HepG2 (cell line): ENCODE data around the gene ANKRD40. TPM values are rescaled to one million over a fixed set of nuclear protein-coding genes. Genes with fewer than 3 reads are reported as not detected.

ENCODE experiments used
- ATAC-seq: fragments of 200-7000 bp; cut with Tn5 transposase; 3 replicates; pipeline ENCODE4 v1.9.1; 2020; ENCODE audit warnings: mild to moderate bottlenecking, moderate library complexity
- BruUV-seq: library from RNA; stranded (reverse); fragments of 400-500 nt; replicated peaks from 2 replicates; lab custom pipeline; 2021; lab: Mats Ljungman, UMichigan
- CTCF ChIA-PET: fragments of 300-600 bp; formaldehyde crosslinking; extraction: SDS; loops from one replicate; lab custom pipeline; 2021; ENCODE audit warnings: low total read pairs, inconsistent platforms, low intra/inter-chr PET ratio; lab: Yijun Ruan, JAX
- POLR2A ChIA-PET: fragments of 350-600 bp; sonication (Branson Sonifier 250); formaldehyde crosslinking; loops from one replicate; lab custom pipeline; 2020; ENCODE audit warnings: antibody characterized with exemption, inconsistent platforms; lab: Yijun Ruan, JAX
- DNase-seq: peaks from one replicate; pipeline ENCODE4 v3.0.0-alpha.2; 2015; ENCODE audit warnings: low spot score
- FAIRE-seq: peaks from 3 replicates; lab custom pipeline; 2011; peaks lifted over from hg19 to GRCh38; lab: Jason Lieb, UNC
- H2AFZ ChIP-seq: one replicate; pipeline ENCODE4 v1.6.1; 2011; ENCODE audit warnings: low read length, inconsistent platforms
- H3K27ac ChIP-seq: fragments of 300-600 bp; 3 replicates; pipeline ENCODE4 v1.8.0; 2011; ENCODE audit warnings: mixed run types, mild to moderate bottlenecking, mixed read lengths, low read length, inconsistent platforms; ENCODE audit not compliant: insufficient read depth; ENCODE audit errors: extremely low read length
- H3K27me3 ChIP-seq, 2 experiments: fragments of 200-600 bp in 1 of 2; 2 replicates in 1 of 2; 3 replicates in 1 of 2; pipeline versions ENCODE4 v1.6.0 to v1.8.0; 2011; ENCODE audit warnings: low read length in 2 of 2, mild to moderate bottlenecking in 2 of 2, moderate library complexity in 2 of 2, inconsistent platforms in 1 of 2; ENCODE audit not compliant: insufficient read depth in 2 of 2, control insufficient read depth in 1 of 2
- H3K36me3 ChIP-seq, 2 experiments: fragments of 200-600 bp in 1 of 2; replicated peaks in 1 of 2; 2 replicates in 1 of 2; 3 replicates in 1 of 2; pipeline versions ENCODE4 v1.5.1 to v1.8.0; 2011; ENCODE audit warnings: low read length in 2 of 2, inconsistent platforms in 1 of 2; ENCODE audit not compliant: insufficient read depth in 2 of 2, control insufficient read depth in 1 of 2
- H3K4me1 ChIP-seq: 2 replicates; pipeline ENCODE4 v1.5.1; 2012; ENCODE audit warnings: low read length, inconsistent platforms; ENCODE audit not compliant: insufficient read depth
- H3K4me2 ChIP-seq: 2 replicates; pipeline ENCODE4 v1.6.0; 2011; ENCODE audit warnings: low read depth, low read length, inconsistent platforms
- H3K4me3 ChIP-seq, 3 experiments: fragments of 200-600 bp in 1 of 3; sonication (generic), shearing (Covaris generic) in 1 of 3; replicated peaks in 1 of 3; 2 replicates each; pipeline ENCODE4 v1.5.1; 2011 to 2016; ENCODE audit warnings: low read length in 3 of 3, inconsistent platforms in 2 of 3, low read depth in 2 of 3, mild to moderate bottlenecking in 2 of 3, control low read depth in 1 of 3, mixed read lengths in 1 of 3; ENCODE audit not compliant: insufficient read depth in 1 of 3
- H3K79me2 ChIP-seq: one replicate; pipeline ENCODE4 v1.6.1; 2011; ENCODE audit warnings: low read length, inconsistent platforms; ENCODE audit not compliant: insufficient read depth
- H3K9ac ChIP-seq: 2 replicates; pipeline ENCODE4 v1.6.0; 2011; ENCODE audit warnings: mild to moderate bottlenecking, low read depth, low read length, inconsistent platforms; ENCODE audit not compliant: insufficient read depth
- H3K9me3 ChIP-seq: 2 replicates; pipeline ENCODE4 v1.5.1; 2012; ENCODE audit warnings: mild to moderate bottlenecking, low read length
- H4K20me1 ChIP-seq: 2 replicates; pipeline ENCODE4 v1.6.0; 2011; ENCODE audit warnings: inconsistent platforms, mild to moderate bottlenecking, low read length, moderate library complexity; ENCODE audit not compliant: insufficient read depth
- MED1 ChIP-seq: sonication (generic); formaldehyde crosslinking; IDR thresholded peaks from 2 replicates; pipeline ENCODE4 v1.4.0; 2020; ENCODE audit warnings: missing genetic modification reagents
- MXD3 ChIP-seq: IDR thresholded peaks from 2 replicates; pipeline ENCODE4 v1.6.1; 2016; ENCODE audit warnings: mild to moderate bottlenecking, missing biosample characterization, missing genetic modification reagents
- NFIC ChIP-seq: IDR thresholded peaks from 2 replicates; pipeline ENCODE4 v1.6.1; 2012; ENCODE audit warnings: mild to moderate bottlenecking, low read length, inconsistent platforms
- TP53 ChIP-seq: sonication (generic); formaldehyde crosslinking; conservative IDR thresholded peaks from 2 replicates; pipeline ENCODE4 v1.4.0; 2020; ENCODE audit warnings: missing genetic modification reagents
- ZFP36L2 ChIP-seq: sonication (generic); formaldehyde crosslinking; IDR thresholded peaks from 2 replicates; pipeline ENCODE4 v1.4.0; 2020; ENCODE audit warnings: missing genetic modification reagents
- ZFYVE20 ChIP-seq: sonication (generic); formaldehyde crosslinking; IDR thresholded peaks from 2 replicates; pipeline ENCODE4 v1.8.0; 2023; ENCODE audit warnings: low read depth, mild to moderate bottlenecking, moderate library complexity, missing genetic modification reagents, borderline replicate concordance
- ZNF496 ChIP-seq: sonication (generic); formaldehyde crosslinking; IDR thresholded peaks from 2 replicates; pipeline ENCODE4 v1.8.1; 2023; ENCODE audit warnings: mild to moderate bottlenecking, moderate library complexity, missing genetic modification reagents; ENCODE audit not compliant: insufficient replicate concordance
- ZSCAN12 ChIP-seq: sonication (generic); formaldehyde crosslinking; IDR thresholded peaks from 2 replicates; pipeline ENCODE4 v1.9.0; 2021; ENCODE audit warnings: mild to moderate bottlenecking, missing genetic modification reagents
- WGBS: methylation state at CpG from one replicate; pipeline ENCODE4 v1.1.6; 2017; ENCODE audit warnings: low lambda C conversion rate; 5-methylcytosine and 5-hydroxymethylcytosine counted together
- in situ Hi-C: cut with HindIII; loops from 2 replicates; pipeline ENCODE4 v1.10.0; 2017; ENCODE audit warnings: low pct_unique_long_range_greater_than_20kb; ENCODE audit not compliant: extremely low pct_ligation_motif_present
- intact Hi-C: fragments of 100-400 bp; cut with micrococcal nuclease; formaldehyde crosslinking; loops from one replicate; pipeline ENCODE4 v1.10.0; 2022; ENCODE audit not compliant: unreplicated experiment
- polyA plus RNA-seq, 8 experiments: library from polyadenylated mRNA; depleted of rRNA in 3 of 8; stranded (reverse) in 7 of 8; unstranded in 1 of 8; fragments of >200 nt; fragmentation: Illumina TruSeq in 4 of 8; extraction: Trizol in 4 of 8; gene quantifications; 2 replicates each; pipeline versions ENCODE4 v1.2.1 to v1.2.3, GENCODE V29; 2011 to 2016; ENCODE audit warnings: low read depth in 4 of 8, missing spikeins in 1 of 8, mixed read lengths in 1 of 8; ENCODE audit not compliant: insufficient read depth in 1 of 8
- total RNA-seq, 5 experiments: library from RNA; depleted of rRNA; stranded (reverse); fragments of >200 nt; fragmentation: Illumina TruSeq; extraction: Trizol; gene quantifications; 2 replicates each; pipeline ENCODE4 v1.2.3, GENCODE V29; 2016; ENCODE audit warnings: low read depth in 1 of 5

The ANKRD40 gene
- total and polyA plus RNA-seq, 2 of the 13 experiments (the other 11 are each of a cell fraction or from before 2014, with no cell fraction given): 35.0 to 46.4 TPM

- H3K4me3 ChIP-seq: no peak overlapping the region
- no peak overlapping the region for H3K4me2 ChIP-seq
- no peak for ATAC-seq
- ChIA-PET CTCF (no interaction called here), POLR2A (interaction anchor here (1.1 to 3.8 kb wide), 2 partner anchors 10 to 21 kb away, joined by 4 to 14 read pairs; partner anchors contain the start of gene LUC7L3)
- H3K27me3 ChIP-seq: no peaks in the 10 kb centered on the region
- H4K20me1 ChIP-seq: peaks cover 96% of the 10 kb centered on the region
- no peak for DNase-seq
- H3K27ac ChIP-seq: no peak overlapping the region
- TSS peak; percentile 17 for BruUV-seq
- WGBS: 88% methylated on average over 5 of the region's 5 CpGs
- in situ Hi-C loops: no loop called here
- FAIRE-seq: no peak
- H3K4me1 ChIP-seq: peaks cover 66% of the 10 kb centered on the region
- no peak for TF ChIP-seq ZSCAN12 (CRISPR knock-in tag)
- TF ChIP-seq NFIC: no peak
- TF ChIP-seq MXD3 (CRISPR knock-in tag): no peak
- TF ChIP-seq MED1 (CRISPR knock-in tag): no peak
- no peak for TF ChIP-seq ZNF496 (CRISPR knock-in tag)
- TF ChIP-seq ZFYVE20 (CRISPR knock-in tag): no peak
- TF ChIP-seq ZFP36L2 (CRISPR knock-in tag): no peak
- no peak for TF ChIP-seq TP53 (CRISPR knock-in tag)
- peaks cover 96% of the 10 kb centered on the region for H3K79me2 ChIP-seq
- no peak overlapping the region for H3K9ac ChIP-seq
- H3K9me3 ChIP-seq: no peaks in the 10 kb centered on the region
- H2AFZ ChIP-seq: no peak overlapping the region
- H3K36me3 ChIP-seq: peaks cover 4 to 25% of the 10 kb centered on the region in 2 experiments; a peak in 4 of 5 replicates
- intact Hi-C loops: no loop called here
Measured at GRCh38 chr17:50728881-50729765, 21.4 kb upstream of the ANKRD40 start.
